ENCODE data around the gene MGAT4D.

- no peak for TF ChIP-seq MYC (IDR thresholded peaks at IDR 0.05; ENCODE audit: low read depth, low read length)
- TF ChIP-seq POLR2A (IDR thresholded peaks at IDR 0.05; ENCODE audit: extremely low read depth, insufficient read length): no peak
- no peak for TF ChIP-seq CTCF (IDR thresholded peaks at IDR 0.05; ENCODE audit: low read depth, low read length)
Observed at GRCh38 chr4:140427919-140428471, 70.1 kb downstream of the MGAT4D start.

Data from NB4 (cell line).